HG03575 (cell line): ENCODE data around the gene STAT3.
"Not testable (repeated sequence)": the region's sequence is repeated elsewhere in the genome, so short reads cannot be mapped to it uniquely, and the experiment has no call there.

Experiments
- ATAC-seq: cut with Tn5 transposase; IDR thresholded peaks from one replicate; pipeline ENCODE4 v1.9.1; 2021; ENCODE audit not compliant: unreplicated experiment, insufficient number of reproducible peaks, low FRiP score; ENCODE audit errors: extremely low read depth

The STAT3 gene

GRCh38 chr17:42307362-42307927 lies 80.8 kb downstream of the STAT3 start:
- no peak for ATAC-seq

GRCh38 chr17:42306385-42306667 lies 81.9 kb downstream of the STAT3 start:
- no peak for ATAC-seq

- no peak for ATAC-seq
These were observed 82.5 kb downstream of the STAT3 start for GRCh38 chr17:42305543-42306384.

DNA sequence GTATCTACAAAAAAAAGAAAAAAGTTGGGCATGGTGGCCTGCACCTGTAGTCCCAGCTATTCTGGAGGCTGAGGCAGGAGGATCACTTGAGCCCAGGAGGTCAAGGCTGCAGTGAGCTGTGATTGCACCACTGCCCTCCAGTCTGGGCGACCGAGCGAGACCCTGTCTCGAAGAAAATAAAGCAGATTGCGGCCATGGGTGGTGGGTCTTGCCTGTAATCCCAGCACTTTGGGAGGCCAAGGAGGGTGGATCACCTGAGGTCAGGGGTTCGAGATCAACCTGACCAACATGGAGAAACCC lies 83.3 kb downstream of the STAT3 start:
- ATAC-seq: not testable (repeated sequence)

- ATAC-seq: no peak
These were observed 83.8 kb downstream of the STAT3 start for GRCh38 chr17:42304187-42305030.

DNA sequence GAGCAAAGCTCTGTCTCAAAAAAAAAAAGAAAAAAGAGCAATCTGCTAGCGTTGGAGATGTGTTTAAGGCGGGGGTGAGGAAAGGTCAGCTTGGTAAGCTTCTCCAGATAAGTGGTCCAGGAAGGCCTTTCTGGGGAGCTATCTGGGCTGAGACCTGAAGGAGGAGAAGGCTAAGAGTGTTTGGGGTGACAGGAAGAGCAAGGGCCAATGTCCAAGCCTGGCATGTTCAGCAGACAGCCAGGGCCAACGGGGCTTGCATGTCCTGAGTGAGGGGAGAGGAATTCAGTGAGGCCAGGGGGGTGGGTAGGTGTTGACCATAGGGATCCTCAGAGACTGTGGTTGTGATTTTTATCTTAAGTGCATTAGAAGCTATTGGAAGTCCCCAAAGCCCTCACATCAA lies 84.5 kb downstream of the STAT3 start:
- no peak for ATAC-seq

DNA sequence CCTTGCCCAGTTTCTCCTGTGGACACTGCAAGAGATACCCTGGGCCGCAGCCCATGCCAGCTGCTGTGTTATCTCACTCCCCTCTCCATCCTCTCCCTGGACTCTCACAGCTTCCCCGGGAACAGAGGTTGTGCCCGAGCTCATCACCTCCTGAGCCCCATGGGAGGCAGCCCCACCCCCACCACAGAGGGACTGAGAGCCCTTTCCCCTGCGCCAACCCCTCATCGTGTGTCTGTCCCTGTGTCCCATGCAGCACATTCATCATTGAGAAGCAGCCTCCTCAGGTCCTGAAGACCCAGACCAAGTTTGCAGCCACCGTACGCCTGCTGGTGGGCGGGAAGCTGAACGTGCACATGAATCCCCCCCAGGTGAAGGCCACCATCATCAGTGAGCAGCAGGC lies 87.2 kb downstream of the STAT3 start:
- no peak for ATAC-seq

DNA sequence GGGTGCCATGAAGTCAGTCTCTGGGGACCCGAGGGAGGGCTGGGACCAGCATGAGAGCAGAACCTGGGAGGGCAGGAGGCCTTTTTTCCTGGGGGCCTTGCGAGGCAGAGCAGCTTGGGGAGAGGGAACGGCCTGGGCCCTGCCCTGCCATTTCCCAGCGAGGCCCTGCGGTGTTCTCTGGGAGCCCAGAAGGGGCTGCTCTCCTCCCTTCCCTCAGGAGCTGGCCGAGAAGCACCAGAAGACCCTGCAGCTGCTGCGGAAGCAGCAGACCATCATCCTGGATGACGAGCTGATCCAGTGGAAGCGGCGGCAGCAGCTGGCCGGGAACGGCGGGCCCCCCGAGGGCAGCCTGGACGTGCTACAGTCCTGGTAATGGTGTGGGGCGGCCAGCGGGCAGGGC lies 88.3 kb downstream of the STAT3 start:
- not testable (repeated sequence) for ATAC-seq

- not testable (repeated sequence) for ATAC-seq
These were observed 88.9 kb downstream of the STAT3 start for GRCh38 chr17:42299361-42299760.

DNA sequence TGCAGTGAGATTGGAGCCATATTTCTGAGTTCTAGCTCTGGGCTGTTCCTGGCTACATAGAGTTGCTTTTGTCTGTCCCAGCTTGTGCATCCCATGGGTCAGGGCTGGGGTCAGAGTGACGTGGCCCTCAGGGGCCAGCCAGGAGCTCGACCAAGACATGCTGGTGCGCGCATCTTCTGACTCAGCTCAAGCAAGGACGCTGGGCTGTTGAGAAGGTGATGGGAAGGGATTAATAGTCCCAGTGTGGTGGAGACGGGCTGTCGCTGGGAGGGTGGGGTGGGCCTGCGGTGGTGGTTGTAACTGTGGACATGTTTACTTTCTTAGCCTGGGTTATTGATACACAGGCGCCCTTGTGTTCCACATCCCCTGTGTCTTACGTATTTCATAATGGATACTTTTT lies 90.5 kb downstream of the STAT3 start:
- ATAC-seq: not testable (repeated sequence)

DNA sequence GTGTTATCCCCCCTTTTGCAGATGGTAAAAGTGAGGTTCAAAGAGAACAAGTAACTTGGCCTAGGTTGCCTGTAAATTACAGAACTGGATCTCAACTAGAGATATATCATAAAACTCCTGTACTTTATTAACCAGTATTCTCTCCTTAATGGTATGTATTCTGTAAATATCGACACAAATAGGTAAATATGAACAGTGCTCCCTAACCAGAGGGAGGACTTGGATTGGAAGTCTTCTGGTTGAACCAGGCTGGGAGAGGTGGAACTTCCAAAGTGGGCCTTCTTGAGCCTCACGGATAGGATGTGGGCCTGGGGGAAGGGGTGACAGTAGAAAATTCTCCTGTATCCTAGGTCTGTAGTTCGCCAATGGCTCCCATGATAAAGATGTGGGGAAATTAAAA lies 92.2 kb downstream of the STAT3 start:
- ATAC-seq: no peak

DNA sequence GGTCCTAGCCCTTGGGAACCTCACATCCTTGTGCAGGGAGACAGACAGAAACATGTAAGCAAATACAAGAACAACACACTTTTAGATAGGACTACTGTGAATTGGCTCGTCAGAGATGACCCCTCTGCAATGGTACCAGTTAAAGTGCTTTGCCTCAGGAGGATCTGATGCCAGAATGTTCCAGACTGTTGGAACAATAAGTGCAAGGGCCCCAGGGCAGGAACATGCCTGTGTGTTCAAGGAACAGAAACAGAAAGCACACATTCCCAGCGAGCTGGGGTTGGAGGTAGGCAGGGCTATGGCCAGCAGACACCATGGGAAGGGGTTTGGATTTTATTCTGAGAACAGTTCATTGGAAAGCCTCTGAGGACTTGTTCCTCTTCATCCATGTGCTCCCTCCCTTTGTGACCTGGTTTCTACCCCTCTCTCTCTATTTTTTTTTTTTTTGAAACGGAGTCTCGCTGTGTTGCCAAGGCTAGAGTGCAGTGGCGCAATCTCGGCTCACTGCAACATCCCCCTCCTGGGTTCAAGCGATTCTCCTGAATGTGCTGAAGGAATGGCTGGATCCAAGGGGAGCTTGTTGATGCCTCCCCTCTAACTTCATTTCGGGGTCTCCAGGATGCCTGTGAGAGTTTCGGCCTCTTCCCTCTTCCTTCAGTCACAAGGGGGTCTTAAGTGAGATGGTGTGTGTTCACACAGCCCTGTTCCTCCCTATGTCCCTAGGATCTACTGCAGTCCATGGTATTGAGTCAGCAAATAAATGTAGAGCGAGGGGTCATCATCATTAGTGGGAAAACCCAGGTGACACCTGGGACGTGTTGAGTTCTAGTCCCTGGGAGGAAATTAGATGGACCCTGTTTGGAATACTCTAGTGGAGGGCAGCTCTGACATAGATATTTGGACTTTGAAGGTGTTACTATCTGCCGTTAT lies 93.5 kb downstream of the STAT3 start:
- no peak for ATAC-seq

DNA sequence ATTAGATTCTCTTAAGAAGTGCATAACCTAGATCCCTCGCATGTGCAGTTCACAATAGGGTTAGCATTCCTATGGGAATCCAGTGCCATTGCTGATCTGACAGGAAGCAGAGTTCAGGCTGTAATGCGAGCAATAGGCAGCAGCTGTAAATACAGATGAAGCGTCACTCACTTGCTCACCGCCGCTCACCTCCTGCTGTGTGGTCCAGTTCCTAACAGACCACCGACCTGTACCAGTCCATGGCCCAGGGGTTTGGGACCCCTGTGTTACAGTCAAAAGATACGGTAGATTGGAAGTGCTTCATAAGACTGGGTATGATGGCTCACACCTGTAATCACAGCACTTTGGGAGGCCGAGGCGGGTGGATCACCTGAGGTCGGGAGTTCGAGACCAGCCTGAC lies 97.1 kb downstream of the STAT3 start:
- no peak for ATAC-seq

DNA sequence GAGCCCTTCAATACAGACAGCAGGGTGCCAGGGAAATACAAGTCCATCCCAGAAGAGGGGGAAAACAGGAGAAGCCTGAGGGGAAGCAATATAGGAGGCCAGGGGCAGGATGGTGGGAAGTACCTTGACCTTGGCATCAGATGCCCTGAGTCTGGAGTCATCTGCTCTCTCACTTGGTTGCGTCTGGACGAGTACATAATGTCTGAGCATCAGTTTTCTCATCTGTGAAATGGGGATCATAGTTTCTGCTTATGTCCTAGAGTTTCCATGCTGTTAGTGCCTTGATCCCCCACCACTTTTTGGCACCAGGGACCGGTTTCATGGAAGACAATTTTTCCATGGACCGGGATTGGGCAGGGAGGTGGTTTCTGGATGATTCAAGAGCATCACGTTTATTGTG lies 97.7 kb downstream of the STAT3 start:
- ATAC-seq: no peak

GRCh38 chr17:42289611-42290181 lies 98.5 kb downstream of the STAT3 start:
- no peak for ATAC-seq

- no peak for ATAC-seq
These were observed 99.2 kb downstream of the STAT3 start for GRCh38 chr17:42288803-42289610.

GRCh38 chr17:42287977-42288802 lies 100.1 kb downstream of the STAT3 start, which contains the start of gene STAT5A:
TSS of gene STAT5A (plus strand) at chr17:42288498. CDS start at chr17:42289412, 914 bp downstream.
- no peak for ATAC-seq
